H1 (cell line): Measurements from ENCODE around the gene GRAMD1B. TPM values are rescaled to one million over a fixed set of nuclear protein-coding genes. Genes with fewer than 3 reads are reported as not detected.

Source experiments
- JUND ChIP-seq: IDR thresholded peaks from 2 replicates; pipeline ENCODE4 v1.6.1; 2011; ENCODE audit warnings: mild to moderate bottlenecking, improper control_type of control experiment, low read length
- MAX ChIP-seq: IDR thresholded peaks from 2 replicates; pipeline ENCODE4 v1.6.1; 2012; ENCODE audit warnings: inconsistent platforms
- SAP30 ChIP-seq: fragments of 300-600 bp; sonication (generic); IDR thresholded peaks from 2 replicates; pipeline ENCODE4 v1.7.1; 2012; ENCODE audit warnings: low read length, moderate library complexity, mild to moderate bottlenecking, inconsistent platforms; ENCODE audit not compliant: insufficient read depth, insufficient replicate concordance
- SIX5 ChIP-seq: IDR thresholded peaks from 2 replicates; pipeline ENCODE4 v1.6.1; 2011; ENCODE audit warnings: mild to moderate bottlenecking, low read depth, low read length
- SP1 ChIP-seq: IDR thresholded peaks from 2 replicates; pipeline ENCODE4 v1.6.1; 2011; ENCODE audit warnings: low read depth, low read length
- TAF7 ChIP-seq: optimal IDR thresholded peaks from 2 replicates; pipeline ENCODE3; 2011; ENCODE audit warnings: low read depth, mild to moderate bottlenecking, inconsistent platforms, low read length, moderate library complexity, borderline replicate concordance
- polyA plus RNA-seq, 7 experiments: library from polyadenylated mRNA; depleted of rRNA in 3 of 7; stranded (reverse) in 5 of 7; unstranded in 2 of 7; fragments of >200 nt in 5 of 7; fragments of 200-250 nt in 2 of 7; gene quantifications; 1 replicate in 5 of 7; 2 replicates in 1 of 7; 4 replicates in 1 of 7; pipeline versions ENCODE4 v1.2.1 to v1.2.3, GENCODE V29; 2011 to 2013; ENCODE audit warnings: missing spikeins in 2 of 7, mixed read lengths in 2 of 7
- total RNA-seq: library from RNA; stranded (reverse); fragmentation: NEBNext Ultra II Directional; extraction: Animal tissue kit (Norgen Biotek cat#: 25700); gene quantifications from 2 replicates; pipeline ENCODE4 v1.2.1, GENCODE V29; 2021
- TF ChIP-seq, protein P1 (sequence below): IDR thresholded peaks from 2 replicates; pipeline ENCODE4 v1.6.1; 2011; ENCODE audit warnings: low read length, improper control_type of control experiment

GRAMD1B gene
- total and polyA plus RNA-seq, 2 of the 8 experiments (the other 6 are each of a cell fraction or from before 2014, with no cell fraction given), result 10.1 to 21.2 TPM

GRCh38 chr11:123525511-123525918 lies 95.4 kb downstream of the GRAMD1B start (continued):
- TF ChIP-seq SP1 (no peak), SIX5 (no peak), TAF7 (no peak), JUND (no peak), MAX (no peak), SAP30 (no peak)
- TF ChIP-seq, protein P1, sequence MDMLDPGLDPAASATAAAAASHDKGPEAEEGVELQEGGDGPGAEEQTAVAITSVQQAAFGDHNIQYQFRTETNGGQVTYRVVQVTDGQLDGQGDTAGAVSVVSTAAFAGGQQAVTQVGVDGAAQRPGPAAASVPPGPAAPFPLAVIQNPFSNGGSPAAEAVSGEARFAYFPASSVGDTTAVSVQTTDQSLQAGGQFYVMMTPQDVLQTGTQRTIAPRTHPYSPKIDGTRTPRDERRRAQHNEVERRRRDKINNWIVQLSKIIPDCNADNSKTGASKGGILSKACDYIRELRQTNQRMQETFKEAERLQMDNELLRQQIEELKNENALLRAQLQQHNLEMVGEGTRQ, result no peak
